ENCODE data around the gene HSCB.
"Not testable (repeated sequence)": the region's sequence is repeated elsewhere in the genome, so short reads cannot be mapped to it uniquely, and the experiment has no call there.

HSCB gene

GRCh38 chr22:28792491-28793383 is 50.9 kb downstream of the HSCB start:
- DNase-seq = no peak

- no peak for DNase-seq
Observed at GRCh38 chr22:28793976-28794584, 52.2 kb downstream of the HSCB start.

DNA sequence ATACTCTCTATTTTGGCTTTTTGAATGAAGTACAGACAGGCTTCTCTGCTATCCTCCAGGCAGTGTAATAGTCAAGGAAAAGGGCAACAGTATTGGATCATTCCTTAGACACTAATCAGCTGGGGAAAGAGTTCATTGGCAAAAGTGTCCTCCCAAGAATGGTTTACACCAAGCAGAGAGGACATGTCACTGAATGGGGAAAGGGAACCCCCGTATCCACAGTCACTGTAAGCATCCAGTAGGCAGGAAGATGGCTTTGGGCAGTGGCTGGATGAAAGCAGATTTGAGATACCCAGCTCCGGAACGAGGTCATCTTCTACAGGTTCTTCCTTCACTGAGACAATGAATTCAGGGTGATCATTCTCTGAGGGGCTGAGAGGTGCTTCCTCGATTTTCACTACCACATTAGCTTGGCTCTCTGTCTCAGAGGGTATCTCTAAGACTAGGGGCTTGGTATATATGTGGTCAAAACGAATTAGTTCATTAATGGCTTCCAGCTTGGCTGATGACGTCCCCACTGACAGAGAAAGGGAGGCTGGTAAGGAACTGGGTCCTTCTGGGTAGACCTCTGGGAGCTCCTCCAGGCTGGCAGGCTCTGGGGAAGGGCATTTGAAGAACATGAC is 53.3 kb downstream of the HSCB start:
- no peak for DNase-seq

GRCh38 chr22:28795932-28796856 is 54.4 kb downstream of the HSCB start:
- DNase-seq = no peak

- DNase-seq = peak; percentile 75
Observed at GRCh38 chr22:28798810-28799605, 57.2 kb downstream of the HSCB start.

DNA sequence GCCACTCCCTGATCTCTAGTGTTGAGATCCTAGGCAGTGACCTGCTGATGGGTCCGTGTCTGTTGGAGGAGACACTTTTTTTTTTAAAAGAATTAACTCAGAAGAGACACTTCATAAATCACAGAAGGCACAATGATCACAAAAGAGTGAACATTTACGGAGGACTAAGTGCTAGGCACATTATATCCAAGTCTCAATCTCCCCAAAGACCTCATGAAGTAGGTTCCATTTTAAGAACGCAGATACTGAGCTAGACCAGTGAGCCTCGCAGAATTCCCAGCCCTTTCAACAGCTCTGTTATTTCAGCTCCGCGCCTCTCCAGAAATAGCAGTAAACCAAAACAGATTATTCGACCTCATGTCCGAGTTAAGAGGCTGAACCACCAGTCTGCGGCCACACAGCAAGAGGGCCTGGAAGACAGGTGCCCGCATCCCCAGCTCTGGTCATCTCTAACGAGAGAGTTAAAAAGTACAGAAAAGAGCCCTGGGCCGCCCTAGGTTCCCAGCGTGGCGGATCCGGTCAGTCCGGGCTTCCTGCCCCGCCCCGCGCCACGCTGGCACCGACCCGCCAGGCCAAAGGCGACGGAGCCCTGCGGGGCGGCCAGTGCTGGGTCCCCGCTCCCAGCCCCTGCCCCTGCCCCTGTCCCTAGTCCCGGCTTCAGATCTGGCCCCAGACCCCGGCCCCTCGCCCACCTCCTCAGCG is 57.9 kb downstream of the HSCB start:
- no peak for DNase-seq

GRCh38 chr22:28800308-28801041 is 58.6 kb downstream of the HSCB start, which contains the start of gene XBP1:
Gene XBP1, minus strand, starts transcription at chr22:28800569.
- peak; percentile 33 for DNase-seq

DNA sequence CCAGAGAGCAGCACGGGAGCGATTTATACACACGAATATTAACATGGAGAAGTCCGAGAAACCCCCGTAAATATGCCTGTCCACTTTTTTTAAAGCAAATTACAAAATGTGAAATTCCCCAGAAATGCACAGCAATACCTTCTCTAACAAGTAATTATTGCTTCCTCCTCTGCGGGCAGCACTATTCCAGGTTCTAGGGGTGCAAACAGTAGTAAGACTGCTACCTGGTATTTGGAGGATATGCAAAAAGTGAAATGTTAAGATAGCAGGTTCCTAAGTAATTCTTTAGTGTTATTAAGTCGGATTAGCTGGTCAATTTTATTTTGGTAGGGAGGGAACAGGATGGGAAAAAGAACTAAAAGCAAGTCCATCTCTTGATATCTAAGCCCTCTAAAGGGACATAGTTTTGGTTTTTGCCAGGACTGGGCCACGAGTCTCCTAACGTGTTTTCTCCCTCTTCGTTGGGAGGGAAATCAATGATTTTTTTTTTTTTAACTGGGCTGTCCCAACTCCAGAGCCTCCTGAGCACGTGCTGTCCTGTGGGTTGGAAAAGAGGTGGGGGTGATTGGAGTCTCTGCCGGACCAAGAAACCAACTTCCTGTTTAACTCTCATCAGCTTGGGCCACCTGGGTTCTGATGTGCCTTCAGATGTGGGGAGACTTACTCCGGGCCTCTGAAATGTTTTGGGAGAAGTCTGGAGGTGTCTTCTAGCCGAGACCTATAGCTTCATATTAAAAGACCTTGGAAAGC is 60.2 kb downstream of the HSCB start:
- DNase-seq = no peak

- DNase-seq = no peak
Observed at GRCh38 chr22:28802595-28803123, 60.8 kb downstream of the HSCB start.

GRCh38 chr22:28805426-28805825 is 63.6 kb downstream of the HSCB start:
- not testable (repeated sequence) for DNase-seq

Measured in SIG-M5 (cell line).